ENCODE data around the gene PREB.

The PREB gene

GRCh38 chr2:27155069-27155520 lies 20.7 kb upstream of the PREB start:
- H3K4me3 ChIP-seq (ENCODE audit: low read length) = no peak overlapping the region
- no peak for DNase-seq (ENCODE audit: low read depth, low spot score)

GRCh38 chr2:27154488-27154887 lies 20.1 kb upstream of the PREB start:
- no peak overlapping the region for H3K4me3 ChIP-seq (ENCODE audit: low read length)
- DNase-seq (ENCODE audit: low read depth, low spot score) = no peak

- no peak for DNase-seq (ENCODE audit: low read depth, low spot score)
These were observed 18.5 kb upstream of the PREB start for GRCh38 chr2:27152796-27153464.

GRCh38 chr2:27152102-27152795 lies 17.8 kb upstream of the PREB start:
- no peak overlapping the region for H3K4me3 ChIP-seq (ENCODE audit: low read length)
- no peak for DNase-seq (ENCODE audit: low read depth, low spot score)

More at GRCh38 chr2:27152796-27153464, 18.5 kb upstream of the PREB start:
- no peak overlapping the region for H3K4me3 ChIP-seq (ENCODE audit: low read length)

GRCh38 chr2:27150639-27151230 lies 16.3 kb upstream of the PREB start:
- H3K4me3 ChIP-seq (ENCODE audit: low read length) = no peak overlapping the region
- DNase-seq (ENCODE audit: low read depth, low spot score) = no peak

GRCh38 chr2:27149570-27150405 lies 15.4 kb upstream of the PREB start:
- no peak overlapping the region for H3K4me3 ChIP-seq (ENCODE audit: low read length)
- DNase-seq (ENCODE audit: low read depth, low spot score) = no peak

GRCh38 chr2:27148801-27149439 lies 14.5 kb upstream of the PREB start, which contains the start of gene TCF23:
TSS of gene TCF23 (plus strand) at chr2:27149004. CDS start at chr2:27149134, 130 bp downstream.
- no peak for DNase-seq (ENCODE audit: low read depth, low spot score)
- H3K4me3 ChIP-seq (ENCODE audit: low read length) = no peak within 1 kb of the TSS

- no peak for DNase-seq (ENCODE audit: low read depth, low spot score)
- no peak overlapping the region for H3K4me3 ChIP-seq (ENCODE audit: low read length)
These were observed 13.5 kb upstream of the PREB start for GRCh38 chr2:27147935-27148334.

GRCh38 chr2:27145682-27146081 lies 11.2 kb upstream of the PREB start:
- no peak overlapping the region for H3K4me3 ChIP-seq (ENCODE audit: low read length)
- DNase-seq (ENCODE audit: low read depth, low spot score) = no peak

- no peak overlapping the region for H3K4me3 ChIP-seq (ENCODE audit: low read length)
- DNase-seq (ENCODE audit: low read depth, low spot score) = no peak
These were observed 8.8 kb upstream of the PREB start for GRCh38 chr2:27143285-27143684.

- no peak within 1 kb of the TSS for H3K4me3 ChIP-seq (ENCODE audit: low read length)
- no peak for DNase-seq (ENCODE audit: low read depth, low spot score)
These were observed 4.9 kb upstream of the PREB start, which contains the start of gene PRR30 for GRCh38 chr2:27139310-27139709. TSS of gene PRR30 (minus strand) at chr2:27139410. CDS start at chr2:27138329, 1,081 bp downstream.

- no peak overlapping the region for H3K4me3 ChIP-seq (ENCODE audit: low read length)
- DNase-seq (ENCODE audit: low read depth, low spot score) = no peak
These were observed 3.7 kb upstream of the PREB start for GRCh38 chr2:27138111-27138510.

- H3K4me3 ChIP-seq (ENCODE audit: low read length) = no peak overlapping the region
- DNase-seq (ENCODE audit: low read depth, low spot score) = no peak
These were observed 3.0 kb upstream of the PREB start for GRCh38 chr2:27137322-27137935.

- no peak overlapping the region for H3K4me3 ChIP-seq (ENCODE audit: low read length)
- DNase-seq (ENCODE audit: low read depth, low spot score) = no peak
These were observed 2.3 kb upstream of the PREB start for GRCh38 chr2:27136751-27137150.

GRCh38 chr2:27135478-27135955 lies 1.1 kb upstream of the PREB start:
- peak; percentile 34 for DNase-seq (ENCODE audit: low read depth, low spot score)
- no peak overlapping the region for H3K4me3 ChIP-seq (ENCODE audit: low read length)

GRCh38 chr2:27134781-27135477 lies 493 bp upstream of the PREB start:
- H3K4me3 ChIP-seq (ENCODE audit: low read length) = peak overlapping the region; percentile 87
- DNase-seq (ENCODE audit: low read depth, low spot score) = no peak

GRCh38 chr2:27133195-27133875 lies 1.1 kb downstream of the PREB start:
- DNase-seq (ENCODE audit: low read depth, low spot score) = no peak

More at GRCh38 chr2:27133195-27133875, 1.1 kb downstream of the PREB start:
- H3K4me3 ChIP-seq (ENCODE audit: low read length) = peak overlapping the region; percentile 87
